HFFc6 (cell line): Measurements from ENCODE around the gene MITF. TPM values are rescaled to one million over a fixed set of nuclear protein-coding genes. Genes with fewer than 3 reads are reported as not detected.

Experiments used
- DNase-seq: peaks from one replicate; pipeline ENCODE4 v3.0.0-alpha.2; 2018
- H3K27ac Mint-ChIP-seq: 2 replicates; pipeline ENCODE4 v1.8.0; 2020; ENCODE audit warnings: mild to moderate bottlenecking, mixed read lengths
- H3K27me3 Mint-ChIP-seq: 2 replicates; pipeline ENCODE4 v1.8.0; 2021; ENCODE audit warnings: mild to moderate bottlenecking, moderate library complexity, mixed read lengths; ENCODE audit not compliant: insufficient read depth
- H3K36me3 Mint-ChIP-seq: 2 replicates; pipeline ENCODE4 v1.8.0; 2021; ENCODE audit warnings: low read depth, mixed read lengths
- H3K4me1 Mint-ChIP-seq: 2 replicates; pipeline ENCODE4 v1.8.0; 2020; ENCODE audit warnings: low read depth, mixed read lengths
- H3K4me3 Mint-ChIP-seq: 2 replicates; pipeline ENCODE4 v1.8.0; 2020; ENCODE audit warnings: mild to moderate bottlenecking, moderate library complexity, mixed read lengths
- H3K9me3 Mint-ChIP-seq: 2 replicates; pipeline ENCODE4 v1.8.0; 2020; ENCODE audit warnings: mild to moderate bottlenecking, mixed read lengths
- total RNA-seq, 6 experiments: library from RNA; stranded (reverse); fragmentation: NEBNext Ultra II Directional; extraction: Animal tissue kit (Norgen Biotek cat#: 25700); gene quantifications; 2 replicates in 1 of 6; 3 replicates in 5 of 6; pipeline ENCODE4 v1.2.3, GENCODE V29; 2021
- TF ChIP-seq, protein P1 (sequence below): fragments of 200-600 bp; sonication (generic); IDR thresholded peaks from 2 replicates; pipeline ENCODE4 v1.5.0; 2021; ENCODE audit warnings: antibody characterized with exemption, mild to moderate bottlenecking

The MITF gene
- total RNA-seq, 6 experiments from 2014 or later = 23.3 to 38.2 (median 25.7) TPM

DNA sequence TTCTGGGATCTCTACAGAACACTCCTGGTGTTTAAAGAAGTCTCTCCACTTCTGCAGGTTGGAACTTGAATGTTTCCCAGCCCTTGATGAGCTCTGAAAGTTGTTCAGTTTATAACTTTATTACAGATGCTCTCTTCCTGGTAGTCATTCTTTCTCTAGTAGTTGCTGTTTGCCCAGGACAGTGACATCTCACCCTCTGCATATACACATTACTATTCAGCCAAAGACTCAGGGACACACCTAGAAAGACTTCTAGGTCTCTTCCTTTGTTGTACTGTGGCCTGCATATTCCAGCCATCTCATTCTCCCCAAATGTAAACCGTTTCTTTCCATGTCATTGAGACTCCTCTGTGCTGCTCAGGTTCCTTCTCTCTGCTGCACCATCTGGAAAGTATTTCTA lies 76.7 kb downstream of the MITF start:
- DNase-seq = no peak
- no peak overlapping the region for H3K4me3 Mint-ChIP-seq
- no peak overlapping the region for H3K27ac Mint-ChIP-seq
- peaks cover 2% of the 10 kb centered on the region; the same call in 1 of the 2 replicates for H3K27me3 Mint-ChIP-seq
- no peaks in the 10 kb centered on the region for H3K9me3 Mint-ChIP-seq
- H3K36me3 Mint-ChIP-seq = peaks cover 7% of the 10 kb centered on the region; the same call in 1 of the 2 replicates
- TF ChIP-seq, protein P1, sequence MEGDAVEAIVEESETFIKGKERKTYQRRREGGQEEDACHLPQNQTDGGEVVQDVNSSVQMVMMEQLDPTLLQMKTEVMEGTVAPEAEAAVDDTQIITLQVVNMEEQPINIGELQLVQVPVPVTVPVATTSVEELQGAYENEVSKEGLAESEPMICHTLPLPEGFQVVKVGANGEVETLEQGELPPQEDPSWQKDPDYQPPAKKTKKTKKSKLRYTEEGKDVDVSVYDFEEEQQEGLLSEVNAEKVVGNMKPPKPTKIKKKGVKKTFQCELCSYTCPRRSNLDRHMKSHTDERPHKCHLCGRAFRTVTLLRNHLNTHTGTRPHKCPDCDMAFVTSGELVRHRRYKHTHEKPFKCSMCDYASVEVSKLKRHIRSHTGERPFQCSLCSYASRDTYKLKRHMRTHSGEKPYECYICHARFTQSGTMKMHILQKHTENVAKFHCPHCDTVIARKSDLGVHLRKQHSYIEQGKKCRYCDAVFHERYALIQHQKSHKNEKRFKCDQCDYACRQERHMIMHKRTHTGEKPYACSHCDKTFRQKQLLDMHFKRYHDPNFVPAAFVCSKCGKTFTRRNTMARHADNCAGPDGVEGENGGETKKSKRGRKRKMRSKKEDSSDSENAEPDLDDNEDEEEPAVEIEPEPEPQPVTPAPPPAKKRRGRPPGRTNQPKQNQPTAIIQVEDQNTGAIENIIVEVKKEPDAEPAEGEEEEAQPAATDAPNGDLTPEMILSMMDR = no peak
- H3K4me1 Mint-ChIP-seq = peaks cover 34% of the 10 kb centered on the region

DNA sequence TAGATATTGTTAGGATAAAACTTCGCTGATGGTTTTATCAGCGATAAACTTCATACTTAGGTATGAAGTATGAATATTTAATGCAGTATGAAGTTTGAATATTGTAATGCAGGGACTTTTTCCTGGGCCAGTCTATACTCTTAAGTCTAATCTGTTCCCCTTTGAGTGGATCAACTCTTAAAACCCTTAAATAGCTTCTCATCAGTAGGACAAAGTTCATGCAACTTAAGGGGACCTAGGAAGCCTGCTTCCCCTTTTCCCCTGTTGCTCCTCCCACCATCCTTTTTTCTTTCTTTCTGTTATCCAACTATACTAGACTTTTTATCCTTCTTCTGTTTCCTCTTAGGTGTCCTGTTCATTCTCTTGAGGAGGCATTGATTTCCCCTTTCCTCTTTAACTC lies 78.7 kb downstream of the MITF start:
- H3K36me3 Mint-ChIP-seq = peaks cover 7% of the 10 kb centered on the region; the same call in 1 of the 2 replicates
- TF ChIP-seq, protein P1 = no peak
- DNase-seq = no peak
- peaks cover 39% of the 10 kb centered on the region for H3K4me1 Mint-ChIP-seq
- no peak overlapping the region for H3K27ac Mint-ChIP-seq
- no peak overlapping the region for H3K4me3 Mint-ChIP-seq
- peaks cover 2% of the 10 kb centered on the region; the same call in 1 of the 2 replicates for H3K27me3 Mint-ChIP-seq
- H3K9me3 Mint-ChIP-seq = no peaks in the 10 kb centered on the region

DNA sequence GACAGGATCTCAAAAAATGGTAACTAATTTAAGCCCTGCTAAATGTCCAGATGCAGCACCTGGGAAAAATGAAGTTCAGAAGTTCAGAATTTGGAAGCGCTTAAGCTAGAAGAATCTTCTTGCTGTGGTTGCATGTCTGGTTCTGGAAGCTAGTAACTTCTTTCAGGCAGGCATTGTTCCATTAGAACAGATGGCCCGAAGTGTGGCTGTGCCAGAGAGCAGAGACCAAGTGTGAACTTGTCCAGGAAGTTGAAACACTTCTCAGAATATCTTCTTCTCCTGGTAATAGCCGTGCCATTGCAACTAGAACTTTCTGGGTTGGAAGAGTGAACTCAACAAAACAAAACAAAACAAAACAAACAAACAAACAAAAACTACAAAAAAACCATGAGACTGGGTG lies 80.0 kb downstream of the MITF start:
- Mint-ChIP-seq H3K27me3 (peaks cover 2% of the 10 kb centered on the region; the same call in 1 of the 2 replicates), H3K27ac (no peak overlapping the region)

DNA sequence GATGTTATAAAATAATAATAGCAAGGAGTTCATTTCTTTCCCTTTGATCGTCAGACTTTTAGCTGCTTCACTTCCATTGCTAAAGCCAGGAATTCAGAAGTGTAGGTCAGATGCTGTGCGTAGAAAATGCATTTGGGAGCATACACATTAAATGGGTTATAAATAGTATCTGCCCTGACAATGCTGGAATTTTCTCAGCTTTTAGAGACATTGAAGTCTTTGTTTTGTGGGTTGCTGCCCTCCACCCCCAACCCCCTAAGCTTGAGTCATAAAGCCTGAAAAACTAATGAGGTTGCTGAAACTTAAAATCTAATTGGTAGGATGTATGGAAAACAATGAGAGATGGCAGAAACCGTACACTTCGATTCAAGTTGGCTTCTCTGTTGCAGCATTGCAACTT lies 81.9 kb downstream of the MITF start:
- H3K4me1 Mint-ChIP-seq = peaks cover 49% of the 10 kb centered on the region
- TF ChIP-seq, protein P1 = no peak
- no peak for DNase-seq
- no peaks in the 10 kb centered on the region for H3K9me3 Mint-ChIP-seq
- no peaks in the 10 kb centered on the region for H3K36me3 Mint-ChIP-seq
- H3K27me3 Mint-ChIP-seq = peaks cover 2% of the 10 kb centered on the region; the same call in 1 of the 2 replicates
- H3K27ac Mint-ChIP-seq = no peak overlapping the region
- no peak overlapping the region for H3K4me3 Mint-ChIP-seq

More for the DNA sequence above, 80.0 kb downstream of the MITF start:
- TF ChIP-seq, protein P1 = no peak
- H3K4me3 Mint-ChIP-seq = no peak overlapping the region
- peaks cover 5% of the 10 kb centered on the region; the same call in 1 of the 2 replicates for H3K36me3 Mint-ChIP-seq
- H3K9me3 Mint-ChIP-seq = no peaks in the 10 kb centered on the region
- no peak for DNase-seq
- peaks cover 52% of the 10 kb centered on the region for H3K4me1 Mint-ChIP-seq

DNA sequence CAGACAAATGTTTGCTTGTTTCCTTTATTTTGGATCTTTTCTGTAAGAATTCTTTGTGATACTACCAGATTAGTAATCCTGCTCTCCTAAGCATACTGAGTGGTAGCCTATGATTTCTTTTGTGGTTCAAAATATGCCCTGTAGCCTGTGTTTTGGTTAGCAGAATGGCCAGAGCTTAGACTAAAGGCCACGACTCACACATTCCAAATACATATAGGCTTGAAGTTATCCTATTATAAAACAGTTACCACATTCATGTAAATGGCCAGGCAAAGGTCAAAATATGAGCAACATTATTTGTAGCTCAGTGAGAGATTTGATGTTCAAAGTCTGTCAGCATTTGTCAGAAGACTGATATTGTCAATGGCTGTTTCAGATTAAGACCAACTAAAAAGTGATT lies 84.5 kb downstream of the MITF start:
- no peaks in the 10 kb centered on the region for H3K9me3 Mint-ChIP-seq
- no peak overlapping the region for H3K4me3 Mint-ChIP-seq
- no peak overlapping the region for H3K27ac Mint-ChIP-seq
- H3K4me1 Mint-ChIP-seq = peaks cover 41% of the 10 kb centered on the region
- H3K27me3 Mint-ChIP-seq = peaks cover 2% of the 10 kb centered on the region; the same call in 1 of the 2 replicates
- no peak for DNase-seq
- peaks cover 13% of the 10 kb centered on the region for H3K36me3 Mint-ChIP-seq
- TF ChIP-seq, protein P1 = no peak

DNA sequence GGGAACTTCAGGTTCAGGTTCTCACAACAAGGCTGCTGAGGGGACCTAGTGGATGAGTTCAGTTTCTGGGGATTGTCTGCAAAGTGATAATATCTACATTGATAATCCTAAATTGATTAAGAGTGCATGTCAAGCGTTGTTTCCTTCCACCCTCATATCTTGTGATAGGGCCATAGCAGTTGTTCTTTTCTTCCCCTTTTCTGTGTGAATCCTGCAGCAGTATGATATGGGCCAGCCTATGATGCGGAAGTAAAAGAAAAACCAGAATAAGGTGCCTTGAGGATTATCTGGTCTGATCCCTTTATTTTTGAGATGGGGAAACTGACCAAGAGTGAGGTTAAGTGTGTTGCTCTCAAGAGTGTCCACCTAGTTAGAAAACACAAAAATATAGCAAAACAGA lies 86.2 kb downstream of the MITF start:
- TF ChIP-seq, protein P1 = no peak
- Mint-ChIP-seq H3K9me3 (no peaks in the 10 kb centered on the region), H3K27ac (no peak overlapping the region), H3K4me3 (no peak overlapping the region), H3K27me3 (no peaks in the 10 kb centered on the region), H3K4me1 (peaks cover 35% of the 10 kb centered on the region), H3K36me3 (peaks cover 13% of the 10 kb centered on the region)
- no peak for DNase-seq
